HEK293 (cell line): ENCODE data around the gene EXOSC7.

ENCODE experiments used
- IKZF3 ChIP-seq: fragments of 450-650 bp; IDR thresholded peaks from 2 replicates; pipeline ENCODE4 v1.5.0; 2018; ENCODE audit warnings: missing biosample characterization, mild to moderate bottlenecking, missing genetic modification characterization, moderate library complexity
- MEIS1 ChIP-seq: sonication (generic); formaldehyde crosslinking; IDR thresholded peaks from 2 replicates; pipeline ENCODE4 v1.8.1; 2022; ENCODE audit warnings: missing genetic modification reagents, mild to moderate bottlenecking, borderline replicate concordance
- SCRT2 ChIP-seq: fragments of 450-650 bp; formaldehyde crosslinking; IDR thresholded peaks from 2 replicates; pipeline ENCODE4 v1.5.1; 2016; ENCODE audit warnings: missing biosample characterization, missing genetic modification characterization
- ZBTB17 ChIP-seq: fragments of 450-650 bp; formaldehyde crosslinking; IDR thresholded peaks from 2 replicates; pipeline ENCODE4 v1.5.1; 2016; ENCODE audit warnings: missing biosample characterization, missing genetic modification characterization
- ZNF138 ChIP-seq: fragments of 450-650 bp; formaldehyde crosslinking; IDR thresholded peaks from 2 replicates; pipeline ENCODE4 v1.5.1; 2016; ENCODE audit warnings: missing biosample characterization, missing genetic modification characterization, borderline replicate concordance
- ZNF155 ChIP-seq: fragments of 450-650 bp; formaldehyde crosslinking; IDR thresholded peaks from 2 replicates; pipeline ENCODE4 v1.5.1; 2016; ENCODE audit warnings: missing biosample characterization, missing genetic modification characterization
- ZNF16 ChIP-seq: fragments of 450-650 bp; formaldehyde crosslinking; IDR thresholded peaks from 2 replicates; pipeline ENCODE4 v1.5.1; 2016; ENCODE audit warnings: low read depth, missing biosample characterization, missing genetic modification characterization
- ZNF350 ChIP-seq: fragments of 450-650 bp; formaldehyde crosslinking; IDR thresholded peaks from 2 replicates; pipeline ENCODE4 v1.5.0; 2017; ENCODE audit warnings: missing biosample characterization, mild to moderate bottlenecking, missing genetic modification characterization
- ZNF501 ChIP-seq: fragments of 450-650 bp; formaldehyde crosslinking; IDR thresholded peaks from 2 replicates; pipeline ENCODE4 v1.5.1; 2016; ENCODE audit warnings: missing biosample characterization, missing genetic modification characterization
- ZNF558 ChIP-seq: fragments of 450-650 bp; formaldehyde crosslinking; IDR thresholded peaks from 2 replicates; pipeline ENCODE4 v1.5.1; 2016; ENCODE audit warnings: missing biosample characterization, missing genetic modification characterization
- ZNF560 ChIP-seq: fragments of 450-650 bp; formaldehyde crosslinking; IDR thresholded peaks from 2 replicates; pipeline ENCODE4 v1.5.1; 2017; ENCODE audit warnings: missing biosample characterization, missing genetic modification characterization, borderline replicate concordance
- ZNF596 ChIP-seq: fragments of 450-650 bp; IDR thresholded peaks from 2 replicates; pipeline ENCODE4 v1.5.0; 2018; ENCODE audit warnings: missing biosample characterization, mild to moderate bottlenecking, missing genetic modification characterization, moderate library complexity
- ZNF626 ChIP-seq: fragments of 450-650 bp; sonication (Bioruptor Pico); formaldehyde crosslinking; IDR thresholded peaks from 2 replicates; pipeline ENCODE4 v1.5.1; 2018; ENCODE audit warnings: missing biosample characterization, missing genetic modification characterization, inconsistent platforms
- ZNF629 ChIP-seq: fragments of 450-650 bp; formaldehyde crosslinking; IDR thresholded peaks from 2 replicates; pipeline ENCODE4 v1.5.1; 2017; ENCODE audit warnings: missing biosample characterization, missing genetic modification characterization
- ZNF76 ChIP-seq: fragments of 450-650 bp; formaldehyde crosslinking; IDR thresholded peaks from 2 replicates; pipeline ENCODE4; 2016; ENCODE audit warnings: low read depth, missing biosample characterization, missing genetic modification characterization, borderline replicate concordance
- ZNF768 ChIP-seq: fragments of 450-650 bp; formaldehyde crosslinking; IDR thresholded peaks from 2 replicates; pipeline ENCODE4 v1.5.1; 2018; ENCODE audit warnings: missing biosample characterization, mild to moderate bottlenecking, missing genetic modification characterization
- ZNF776 ChIP-seq: fragments of 450-650 bp; formaldehyde crosslinking; IDR thresholded peaks from 2 replicates; pipeline ENCODE4 v1.5.0; 2017; ENCODE audit warnings: missing biosample characterization, missing genetic modification characterization, borderline replicate concordance
- ZNF843 ChIP-seq: fragments of 450-650 bp; formaldehyde crosslinking; IDR thresholded peaks from 2 replicates; pipeline ENCODE4 v1.5.1; 2016; ENCODE audit warnings: missing biosample characterization, missing genetic modification characterization
- ZSCAN23 ChIP-seq: fragments of 450-650 bp; formaldehyde crosslinking; IDR thresholded peaks from 2 replicates; pipeline ENCODE4 v1.5.1; 2016; ENCODE audit warnings: missing biosample characterization, missing genetic modification characterization
- TF ChIP-seq, protein P1 (sequence below): fragments of 450-650 bp; formaldehyde crosslinking; IDR thresholded peaks from 2 replicates; pipeline ENCODE4 v1.5.1; 2016; ENCODE audit warnings: missing biosample characterization, missing genetic modification characterization
- TF ChIP-seq, protein P2 (sequence below): fragments of 450-650 bp; formaldehyde crosslinking; IDR thresholded peaks from 2 replicates; pipeline ENCODE4 v1.5.1; 2016; ENCODE audit warnings: missing biosample characterization, missing genetic modification characterization
- TF ChIP-seq, protein P3 (sequence below): fragments of 450-650 bp; formaldehyde crosslinking; IDR thresholded peaks from 2 replicates; pipeline ENCODE4 v1.5.1; 2016; ENCODE audit warnings: missing biosample characterization, missing genetic modification characterization
- TF ChIP-seq, protein P4 (sequence below): fragments of 450-650 bp; formaldehyde crosslinking; IDR thresholded peaks from 2 replicates; pipeline ENCODE4 v1.5.1; 2017; ENCODE audit warnings: missing biosample characterization, missing genetic modification characterization
- TF ChIP-seq, protein P5 (sequence below): fragments of 450-650 bp; formaldehyde crosslinking; optimal IDR thresholded peaks from 2 replicates; pipeline ENCODE3; 2016; ENCODE audit warnings: missing biosample characterization, mild to moderate bottlenecking, missing genetic modification characterization
- TF ChIP-seq, protein P6 (sequence below): fragments of 450-650 bp; formaldehyde crosslinking; IDR thresholded peaks from 2 replicates; pipeline ENCODE4 v1.5.1; 2016; ENCODE audit warnings: missing biosample characterization, missing genetic modification characterization
- TF ChIP-seq, protein P7 (sequence below): fragments of 450-650 bp; formaldehyde crosslinking; IDR thresholded peaks from 2 replicates; pipeline ENCODE4 v1.5.1; 2017; ENCODE audit warnings: missing biosample characterization, mild to moderate bottlenecking, missing genetic modification characterization, moderate library complexity
- TF ChIP-seq, protein P8 (sequence below): sonication (generic); formaldehyde crosslinking; IDR thresholded peaks from 2 replicates; pipeline ENCODE4 v1.8.1; 2022; ENCODE audit warnings: mild to moderate bottlenecking, moderate library complexity, missing genetic modification reagents

EXOSC7 gene

DNA sequence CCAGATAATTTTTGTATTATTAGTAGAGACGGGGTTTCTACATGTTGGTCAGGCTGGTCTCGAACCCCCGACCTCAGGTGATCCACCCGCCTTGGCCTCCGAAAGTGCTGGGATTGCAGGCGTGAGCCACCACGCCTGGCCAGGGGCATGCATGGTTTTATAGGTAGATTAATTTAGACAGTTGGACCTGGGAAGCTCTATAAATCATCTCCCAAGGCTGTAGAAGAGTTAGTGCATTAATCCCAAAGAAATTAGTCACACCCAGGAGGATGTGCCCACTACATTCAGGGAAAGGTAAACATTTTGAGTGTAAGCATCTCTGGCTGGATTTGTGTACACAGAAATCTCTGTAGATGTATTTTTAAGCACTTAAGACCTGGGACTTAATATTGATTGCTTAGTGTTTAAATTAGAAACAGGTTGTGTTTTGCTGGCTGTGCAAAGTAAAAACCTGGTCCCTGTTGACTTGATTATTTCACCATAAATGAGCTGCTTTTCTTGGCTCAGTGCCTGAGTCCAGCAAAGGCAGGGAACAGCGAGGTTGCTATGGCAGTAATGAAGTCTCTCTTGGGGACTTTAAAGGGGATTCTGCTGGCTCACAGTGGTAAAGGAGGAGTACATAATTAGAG, 19.2 kb downstream of the EXOSC7 start (continued):
- TF ChIP-seq, protein P1, sequence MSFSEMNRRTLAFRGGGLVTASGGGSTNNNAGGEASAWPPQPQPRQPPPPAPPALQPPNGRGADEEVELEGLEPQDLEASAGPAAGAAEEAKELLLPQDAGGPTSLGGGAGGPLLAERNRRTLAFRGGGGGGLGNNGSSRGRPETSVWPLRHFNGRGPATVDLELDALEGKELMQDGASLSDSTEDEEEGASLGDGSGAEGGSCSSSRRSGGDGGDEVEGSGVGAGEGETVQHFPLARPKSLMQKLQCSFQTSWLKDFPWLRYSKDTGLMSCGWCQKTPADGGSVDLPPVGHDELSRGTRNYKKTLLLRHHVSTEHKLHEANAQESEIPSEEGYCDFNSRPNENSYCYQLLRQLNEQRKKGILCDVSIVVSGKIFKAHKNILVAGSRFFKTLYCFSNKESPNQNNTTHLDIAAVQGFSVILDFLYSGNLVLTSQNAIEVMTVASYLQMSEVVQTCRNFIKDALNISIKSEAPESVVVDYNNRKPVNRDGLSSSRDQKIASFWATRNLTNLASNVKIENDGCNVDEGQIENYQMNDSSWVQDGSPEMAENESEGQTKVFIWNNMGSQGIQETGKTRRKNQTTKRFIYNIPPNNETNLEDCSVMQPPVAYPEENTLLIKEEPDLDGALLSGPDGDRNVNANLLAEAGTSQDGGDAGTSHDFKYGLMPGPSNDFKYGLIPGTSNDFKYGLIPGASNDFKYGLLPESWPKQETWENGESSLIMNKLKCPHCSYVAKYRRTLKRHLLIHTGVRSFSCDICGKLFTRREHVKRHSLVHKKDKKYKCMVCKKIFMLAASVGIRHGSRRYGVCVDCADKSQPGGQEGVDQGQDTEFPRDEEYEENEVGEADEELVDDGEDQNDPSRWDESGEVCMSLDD: no peak
- TF ChIP-seq ZBTB17 (peak; percentile 78), MEIS1 (CRISPR knock-in tag) (no peak), ZNF626 (tag by site-specific recombination) (no peak), ZNF596 (tag by site-specific recombination) (peak; percentile 59), IKZF3 (tag by site-specific recombination) (peak; percentile 77; the same call in 1 of the 2 replicates), ZNF501 (tag by site-specific recombination) (peak; percentile 87), ZNF768 (tag by site-specific recombination) (no peak), ZNF76 (tag by site-specific recombination) (peak; percentile 60; the same call in 1 of the 2 replicates), ZNF843 (peak; percentile 98), ZNF558 (no peak), ZNF155 (tag by site-specific recombination) (no peak), ZNF776 (tag by site-specific recombination) (no peak), SCRT2 (tag by site-specific recombination) (peak; percentile 91), ZSCAN23 (tag by site-specific recombination) (0 out of 2 replicates have a peak, but pooled peaks have one; percentile 62), ZNF350 (tag by site-specific recombination) (no peak), ZNF629 (tag by site-specific recombination) (peak; percentile 84), ZNF138 (tag by site-specific recombination) (no peak), ZNF16 (tag by site-specific recombination) (no peak), ZNF560 (tag by site-specific recombination) (no peak)
- TF ChIP-seq, protein P2, sequence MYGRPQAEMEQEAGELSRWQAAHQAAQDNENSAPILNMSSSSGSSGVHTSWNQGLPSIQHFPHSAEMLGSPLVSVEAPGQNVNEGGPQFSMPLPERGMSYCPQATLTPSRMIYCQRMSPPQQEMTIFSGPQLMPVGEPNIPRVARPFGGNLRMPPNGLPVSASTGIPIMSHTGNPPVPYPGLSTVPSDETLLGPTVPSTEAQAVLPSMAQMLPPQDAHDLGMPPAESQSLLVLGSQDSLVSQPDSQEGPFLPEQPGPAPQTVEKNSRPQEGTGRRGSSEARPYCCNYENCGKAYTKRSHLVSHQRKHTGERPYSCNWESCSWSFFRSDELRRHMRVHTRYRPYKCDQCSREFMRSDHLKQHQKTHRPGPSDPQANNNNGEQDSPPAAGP (tag by site-specific recombination): peak; percentile 90; the same call in 1 of the 2 replicates
- TF ChIP-seq, protein P3, sequence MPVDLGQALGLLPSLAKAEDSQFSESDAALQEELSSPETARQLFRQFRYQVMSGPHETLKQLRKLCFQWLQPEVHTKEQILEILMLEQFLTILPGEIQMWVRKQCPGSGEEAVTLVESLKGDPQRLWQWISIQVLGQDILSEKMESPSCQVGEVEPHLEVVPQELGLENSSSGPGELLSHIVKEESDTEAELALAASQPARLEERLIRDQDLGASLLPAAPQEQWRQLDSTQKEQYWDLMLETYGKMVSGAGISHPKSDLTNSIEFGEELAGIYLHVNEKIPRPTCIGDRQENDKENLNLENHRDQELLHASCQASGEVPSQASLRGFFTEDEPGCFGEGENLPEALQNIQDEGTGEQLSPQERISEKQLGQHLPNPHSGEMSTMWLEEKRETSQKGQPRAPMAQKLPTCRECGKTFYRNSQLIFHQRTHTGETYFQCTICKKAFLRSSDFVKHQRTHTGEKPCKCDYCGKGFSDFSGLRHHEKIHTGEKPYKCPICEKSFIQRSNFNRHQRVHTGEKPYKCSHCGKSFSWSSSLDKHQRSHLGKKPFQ (tag by site-specific recombination): peak; percentile 83
- TF ChIP-seq, protein P4, sequence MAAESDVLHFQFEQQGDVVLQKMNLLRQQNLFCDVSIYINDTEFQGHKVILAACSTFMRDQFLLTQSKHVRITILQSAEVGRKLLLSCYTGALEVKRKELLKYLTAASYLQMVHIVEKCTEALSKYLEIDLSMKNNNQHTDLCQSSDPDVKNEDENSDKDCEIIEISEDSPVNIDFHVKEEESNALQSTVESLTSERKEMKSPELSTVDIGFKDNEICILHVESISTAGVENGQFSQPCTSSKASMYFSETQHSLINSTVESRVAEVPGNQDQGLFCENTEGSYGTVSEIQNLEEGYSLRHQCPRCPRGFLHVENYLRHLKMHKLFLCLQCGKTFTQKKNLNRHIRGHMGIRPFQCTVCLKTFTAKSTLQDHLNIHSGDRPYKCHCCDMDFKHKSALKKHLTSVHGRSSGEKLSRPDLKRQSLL: no peak
- TF ChIP-seq, protein P5, sequence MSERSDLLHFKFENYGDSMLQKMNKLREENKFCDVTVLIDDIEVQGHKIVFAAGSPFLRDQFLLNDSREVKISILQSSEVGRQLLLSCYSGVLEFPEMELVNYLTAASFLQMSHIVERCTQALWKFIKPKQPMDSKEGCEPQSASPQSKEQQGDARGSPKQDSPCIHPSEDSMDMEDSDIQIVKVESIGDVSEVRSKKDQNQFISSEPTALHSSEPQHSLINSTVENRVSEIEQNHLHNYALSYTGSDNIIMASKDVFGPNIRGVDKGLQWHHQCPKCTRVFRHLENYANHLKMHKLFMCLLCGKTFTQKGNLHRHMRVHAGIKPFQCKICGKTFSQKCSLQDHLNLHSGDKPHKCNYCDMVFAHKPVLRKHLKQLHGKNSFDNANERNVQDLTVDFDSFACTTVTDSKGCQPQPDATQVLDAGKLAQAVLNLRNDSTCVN (tag by site-specific recombination): no peak
- TF ChIP-seq, protein P6, sequence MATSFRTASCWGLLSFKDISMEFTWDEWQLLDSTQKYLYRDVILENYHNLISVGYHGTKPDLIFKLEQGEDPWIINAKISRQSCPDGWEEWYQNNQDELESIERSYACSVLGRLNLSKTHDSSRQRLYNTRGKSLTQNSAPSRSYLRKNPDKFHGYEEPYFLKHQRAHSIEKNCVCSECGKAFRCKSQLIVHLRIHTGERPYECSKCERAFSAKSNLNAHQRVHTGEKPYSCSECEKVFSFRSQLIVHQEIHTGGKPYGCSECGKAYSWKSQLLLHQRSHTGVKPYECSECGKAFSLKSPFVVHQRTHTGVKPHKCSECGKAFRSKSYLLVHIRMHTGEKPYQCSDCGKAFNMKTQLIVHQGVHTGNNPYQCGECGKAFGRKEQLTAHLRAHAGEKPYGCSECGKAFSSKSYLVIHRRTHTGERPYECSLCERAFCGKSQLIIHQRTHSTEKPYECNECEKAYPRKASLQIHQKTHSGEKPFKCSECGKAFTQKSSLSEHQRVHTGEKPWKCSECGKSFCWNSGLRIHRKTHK (tag by site-specific recombination): no peak
- TF ChIP-seq, protein P7, sequence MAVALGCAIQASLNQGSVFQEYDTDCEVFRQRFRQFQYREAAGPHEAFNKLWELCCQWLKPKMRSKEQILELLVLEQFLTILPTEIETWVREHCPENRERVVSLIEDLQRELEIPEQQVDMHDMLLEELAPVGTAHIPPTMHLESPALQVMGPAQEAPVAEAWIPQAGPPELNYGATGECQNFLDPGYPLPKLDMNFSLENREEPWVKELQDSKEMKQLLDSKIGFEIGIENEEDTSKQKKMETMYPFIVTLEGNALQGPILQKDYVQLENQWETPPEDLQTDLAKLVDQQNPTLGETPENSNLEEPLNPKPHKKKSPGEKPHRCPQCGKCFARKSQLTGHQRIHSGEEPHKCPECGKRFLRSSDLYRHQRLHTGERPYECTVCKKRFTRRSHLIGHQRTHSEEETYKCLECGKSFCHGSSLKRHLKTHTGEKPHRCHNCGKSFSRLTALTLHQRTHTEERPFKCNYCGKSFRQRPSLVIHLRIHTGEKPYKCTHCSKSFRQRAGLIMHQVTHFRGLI (tag by site-specific recombination): peak; percentile 22; the same call in 1 of the 2 replicates
- TF ChIP-seq, protein P8, sequence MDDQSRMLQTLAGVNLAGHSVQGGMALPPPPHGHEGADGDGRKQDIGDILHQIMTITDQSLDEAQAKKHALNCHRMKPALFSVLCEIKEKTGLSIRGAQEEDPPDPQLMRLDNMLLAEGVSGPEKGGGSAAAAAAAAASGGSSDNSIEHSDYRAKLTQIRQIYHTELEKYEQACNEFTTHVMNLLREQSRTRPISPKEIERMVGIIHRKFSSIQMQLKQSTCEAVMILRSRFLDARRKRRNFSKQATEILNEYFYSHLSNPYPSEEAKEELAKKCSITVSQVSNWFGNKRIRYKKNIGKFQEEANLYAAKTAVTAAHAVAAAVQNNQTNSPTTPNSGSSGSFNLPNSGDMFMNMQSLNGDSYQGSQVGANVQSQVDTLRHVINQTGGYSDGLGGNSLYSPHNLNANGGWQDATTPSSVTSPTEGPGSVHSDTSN (CRISPR knock-in tag): no peak
